LoVo (cell line): ENCODE data around the gene ATP13A3.

Source experiments
- DNase-seq: peaks from one replicate; pipeline ENCODE4 v3.0.0-alpha.2; 2016; ENCODE audit warnings: low spot score

Gene ATP13A3

DNA sequence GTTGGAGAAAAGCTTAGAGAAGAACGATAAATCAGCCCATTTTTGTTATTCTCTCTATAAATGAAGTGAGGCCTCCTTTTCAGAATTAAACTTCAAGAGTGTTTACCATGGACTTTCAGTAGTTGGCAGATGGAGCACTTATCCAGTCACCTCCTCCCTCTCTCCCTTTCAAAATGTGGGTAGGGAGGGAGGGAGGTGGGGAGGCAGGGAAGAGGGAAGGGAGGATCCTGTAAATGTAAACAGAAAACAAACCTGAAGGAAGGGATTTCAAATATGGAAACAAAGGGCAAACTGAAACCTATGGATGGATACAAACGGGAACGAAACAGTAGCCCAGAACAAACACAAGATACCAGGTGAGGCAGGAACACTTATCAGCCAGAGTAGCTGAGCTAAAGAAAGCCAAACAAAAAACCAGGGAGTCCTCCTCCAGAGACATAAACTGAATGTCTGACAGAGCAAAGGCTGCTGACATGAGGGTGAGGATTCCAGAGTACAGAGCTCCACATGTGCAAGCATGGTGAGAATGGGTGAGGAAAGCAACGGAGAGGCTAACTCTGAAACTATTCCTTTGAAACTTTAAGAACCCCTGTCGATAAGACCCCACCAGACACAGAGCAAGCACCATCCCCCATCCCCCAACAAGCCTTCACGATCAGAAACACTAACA is 46.8 kb downstream of the ATP13A3 start:
- DNase-seq = no peak

DNA sequence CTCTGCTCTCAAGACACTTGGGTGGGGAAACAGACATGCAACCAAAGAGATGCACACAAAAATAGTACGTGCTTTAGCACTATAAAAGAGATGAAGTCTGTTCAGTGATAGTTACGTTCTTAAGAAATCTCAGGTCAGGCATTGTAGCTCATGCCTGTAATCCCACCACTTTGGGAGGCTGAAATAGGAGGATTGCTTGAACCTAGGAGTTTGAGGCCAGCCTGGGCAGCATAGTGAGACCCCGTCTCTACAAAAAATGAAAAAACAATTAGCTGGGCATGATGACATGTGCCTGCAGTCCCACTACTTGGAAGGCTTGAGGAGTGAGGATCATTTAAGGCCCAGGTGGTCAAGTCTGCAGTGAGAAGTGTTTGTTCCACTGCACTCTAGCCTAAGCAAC is 52.3 kb downstream of the ATP13A3 start:
- no peak for DNase-seq

DNA sequence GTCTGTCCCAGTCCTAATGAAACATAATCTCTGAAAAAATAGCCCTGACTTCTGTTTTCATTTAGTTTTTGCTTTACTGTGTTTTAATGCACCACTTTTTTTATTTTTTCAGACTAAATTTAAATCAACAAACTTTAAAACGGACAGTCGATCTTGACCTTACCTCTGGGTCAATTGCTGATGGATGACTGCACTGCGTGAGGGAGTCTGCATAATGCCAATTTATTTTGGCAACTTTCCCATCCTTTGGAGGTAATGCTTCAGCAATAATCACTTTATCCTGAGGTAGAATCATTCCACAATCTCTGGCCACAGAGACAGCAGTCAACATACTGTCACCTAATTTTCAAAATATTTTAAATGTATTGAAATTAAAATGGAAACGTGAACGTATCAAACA is 55.2 kb downstream of the ATP13A3 start:
- no peak for DNase-seq

DNA sequence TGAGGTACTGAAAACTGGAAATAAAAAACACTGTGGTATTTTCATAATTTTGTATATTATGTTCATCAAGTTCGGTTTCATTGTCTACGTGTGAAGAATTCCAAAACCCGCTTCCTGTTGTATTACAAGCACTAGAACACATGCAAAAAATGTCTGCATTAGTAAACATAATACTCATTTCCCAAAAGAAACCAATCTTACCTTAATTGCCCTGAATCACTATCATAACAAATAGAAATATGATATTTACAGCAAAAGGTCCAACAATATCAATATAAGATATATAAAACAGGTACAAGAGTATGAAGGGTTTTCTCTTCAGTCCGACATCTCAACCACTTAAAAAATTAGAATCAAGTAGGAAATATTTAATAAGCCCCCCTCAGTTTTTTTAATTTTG is 61.4 kb downstream of the ATP13A3 start:
- DNase-seq = no peak

DNA sequence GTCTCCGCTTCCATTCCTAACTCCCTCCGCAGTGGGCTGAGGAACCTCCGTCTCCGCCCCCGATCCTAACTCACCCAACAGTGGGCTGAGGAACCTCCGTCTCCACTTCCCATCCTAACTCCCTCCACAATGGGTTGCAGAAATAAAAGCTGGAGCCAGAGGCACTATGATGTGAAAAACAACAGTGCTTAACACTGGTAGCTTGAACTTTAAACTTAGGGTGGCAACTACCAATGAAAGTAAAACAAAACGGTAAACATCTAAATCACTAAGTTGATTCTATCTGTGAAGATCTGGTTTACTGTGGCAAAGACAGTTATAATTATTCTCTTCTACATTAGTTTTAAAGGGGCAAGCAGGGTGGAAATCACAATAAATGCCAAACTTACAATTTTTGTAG is 61.8 kb downstream of the ATP13A3 start:
- DNase-seq = no peak

DNA sequence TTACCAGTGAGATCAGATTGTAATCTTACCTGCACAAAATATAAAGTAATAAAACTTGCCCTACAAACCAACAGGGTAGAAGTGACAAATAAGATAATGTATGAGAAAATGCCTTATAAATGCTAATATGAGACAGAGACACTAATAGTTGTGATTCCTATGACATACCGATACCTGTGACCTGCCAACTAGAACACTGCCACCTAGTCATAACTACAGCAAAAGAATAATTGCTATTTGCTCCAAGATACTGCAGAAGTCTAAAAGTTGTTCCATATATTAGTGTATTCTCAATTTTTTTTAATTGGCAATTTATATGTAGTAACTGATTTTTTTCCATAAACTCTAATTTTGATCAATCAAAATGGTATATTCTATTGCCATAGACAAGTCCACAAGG is 62.4 kb downstream of the ATP13A3 start:
- DNase-seq = no peak

DNA sequence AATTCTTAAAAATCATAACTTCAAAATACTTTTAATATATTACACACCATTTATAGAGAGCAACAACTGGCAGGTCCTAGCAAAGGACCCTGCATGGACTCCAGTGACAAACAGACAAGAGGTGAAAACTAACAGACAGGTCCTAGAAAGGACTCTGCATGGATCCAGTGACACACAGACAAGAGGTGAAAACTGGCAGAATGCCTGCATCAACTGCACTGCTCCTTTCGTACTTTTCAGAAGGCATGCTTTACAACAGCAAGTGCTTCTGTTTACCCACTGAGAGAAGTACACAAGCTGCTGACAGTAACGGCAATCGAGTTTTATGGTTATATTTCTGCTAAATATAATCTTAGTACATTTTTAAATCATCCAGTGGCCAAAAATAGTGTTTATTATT is 63.5 kb downstream of the ATP13A3 start:
- no peak for DNase-seq

DNA sequence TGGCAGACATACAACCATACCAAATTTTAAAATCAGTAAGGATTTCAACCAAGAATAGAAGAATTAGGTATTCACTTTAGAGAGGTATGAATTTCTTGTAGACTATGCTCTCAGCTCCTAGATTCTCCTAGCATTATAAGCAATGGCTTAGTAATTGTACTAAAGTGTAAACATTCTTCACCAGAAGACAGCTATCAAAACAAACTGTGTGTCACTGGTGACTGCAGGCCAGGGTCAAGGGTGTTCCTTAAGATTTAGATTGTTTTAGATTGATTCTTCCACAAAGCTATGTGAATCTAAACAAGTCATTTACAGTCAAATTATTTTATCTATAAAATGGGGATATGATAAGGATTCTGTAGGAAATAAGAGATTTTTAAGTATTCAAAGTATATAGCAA is 64.6 kb downstream of the ATP13A3 start:
- DNase-seq = no peak

DNA sequence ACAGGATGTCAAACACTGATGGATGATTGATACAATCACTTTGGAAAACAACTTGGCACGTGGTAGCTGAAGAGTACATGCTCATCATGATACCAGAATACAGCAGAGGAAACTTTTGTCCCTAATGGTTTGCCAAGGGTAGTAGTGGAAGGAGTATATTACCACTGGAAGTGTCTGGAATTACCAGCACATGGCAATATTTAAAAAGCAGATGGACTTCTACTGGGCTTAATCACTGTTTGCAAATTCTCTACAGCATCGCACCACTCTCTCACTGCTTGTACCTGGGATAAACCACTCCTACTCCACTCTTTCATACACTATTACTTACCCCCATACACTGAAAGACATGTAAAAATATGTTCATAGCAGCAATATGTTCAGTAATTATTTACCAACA is 68.1 kb downstream of the ATP13A3 start:
- DNase-seq = no peak

DNA sequence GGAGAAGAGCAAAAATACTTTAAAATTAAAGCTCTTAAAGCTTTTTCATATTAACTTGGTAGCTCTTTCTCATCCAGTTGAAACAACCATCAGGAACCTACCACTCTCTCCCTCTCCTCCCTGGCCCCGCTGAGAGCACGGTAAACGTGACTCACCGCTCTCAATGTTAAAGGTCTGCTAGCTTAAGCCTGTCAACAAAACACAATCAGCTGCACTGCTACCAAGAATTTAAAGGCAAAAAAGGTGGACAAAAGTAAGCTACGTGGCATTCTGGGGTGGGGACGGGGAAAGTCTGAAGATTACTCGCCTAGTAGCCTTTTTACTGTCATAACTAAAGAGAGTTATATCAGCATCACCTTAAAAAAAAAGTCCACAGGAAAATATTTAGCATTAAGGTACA is 79.4 kb downstream of the ATP13A3 start:
- DNase-seq = no peak

DNA sequence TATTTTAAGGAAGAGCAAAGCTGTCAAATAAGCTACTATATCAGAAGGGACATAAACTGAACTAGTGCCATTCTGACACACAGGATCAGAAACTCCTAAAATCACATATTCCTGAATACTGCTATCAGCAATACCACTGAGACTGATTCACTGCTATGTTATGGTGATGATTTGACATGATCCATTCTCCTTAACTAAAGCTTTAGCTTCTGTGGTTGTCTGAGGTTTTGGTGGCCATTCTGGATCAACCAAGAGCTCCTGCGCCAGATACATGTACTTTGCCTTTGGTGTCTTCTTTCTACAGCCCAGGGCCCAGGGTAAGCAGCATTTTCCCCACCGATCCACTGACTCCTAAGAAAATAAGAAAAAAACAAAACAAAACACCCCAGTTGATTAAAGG is 81.0 kb downstream of the ATP13A3 start:
- DNase-seq = no peak

DNA sequence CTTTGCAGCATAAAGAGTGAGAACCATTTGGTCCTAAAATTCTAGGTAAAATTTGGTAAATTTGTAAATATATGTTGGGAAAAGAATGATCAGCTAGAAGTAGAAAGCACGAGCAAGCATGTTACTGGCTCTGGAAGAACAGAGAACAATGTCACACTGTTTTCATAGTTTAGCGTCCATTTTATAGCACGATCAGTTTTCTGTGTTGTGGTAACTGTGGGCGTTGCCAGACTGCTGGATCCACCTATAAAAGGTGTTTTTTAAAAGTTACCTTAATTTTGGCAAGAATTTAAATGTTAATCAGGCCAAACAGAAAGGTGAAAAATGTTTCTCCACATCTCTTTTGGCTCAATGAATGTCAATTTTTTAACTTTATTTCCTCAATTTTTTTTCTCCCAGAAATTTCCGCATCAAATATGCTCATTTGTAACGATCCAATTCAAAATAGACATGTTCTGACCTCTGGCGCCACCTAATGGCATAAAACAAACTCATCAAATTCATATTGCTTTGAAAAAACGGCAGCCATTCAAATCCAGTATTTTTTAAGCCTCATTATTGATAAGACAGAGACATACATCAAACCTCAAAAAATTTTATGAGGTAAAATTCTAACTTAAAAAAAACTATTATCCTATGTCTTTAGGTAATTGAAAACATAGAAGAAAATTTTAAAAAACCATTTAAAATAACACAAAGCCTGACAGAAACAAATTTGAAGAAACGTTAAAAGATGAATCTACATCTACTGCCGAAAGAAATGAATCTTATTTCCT is 82.2 kb downstream of the ATP13A3 start:
- DNase-seq = peak; percentile 66

DNA sequence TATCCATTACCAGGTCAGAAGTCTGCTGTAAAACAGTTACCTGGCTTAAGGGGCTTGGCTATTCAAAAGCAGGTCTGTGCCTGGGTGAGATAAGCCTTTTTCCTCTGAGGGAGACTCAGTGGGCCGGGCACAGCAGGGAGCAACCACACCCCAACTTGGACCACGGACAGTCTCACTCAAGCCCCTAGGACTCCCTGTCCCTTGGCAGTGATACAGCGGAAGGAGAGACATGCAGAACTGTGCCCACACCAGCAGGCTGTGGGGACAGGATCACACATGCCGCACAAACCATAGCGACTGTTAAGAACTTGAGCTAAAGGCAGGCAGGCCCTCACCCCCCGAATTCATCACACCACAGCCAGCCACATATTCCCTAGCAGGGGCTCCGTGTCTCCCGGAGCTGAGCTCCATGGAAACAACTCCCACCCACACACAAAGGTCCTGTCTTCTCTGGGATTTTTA is 84.9 kb downstream of the ATP13A3 start:
- DNase-seq = no peak

DNA sequence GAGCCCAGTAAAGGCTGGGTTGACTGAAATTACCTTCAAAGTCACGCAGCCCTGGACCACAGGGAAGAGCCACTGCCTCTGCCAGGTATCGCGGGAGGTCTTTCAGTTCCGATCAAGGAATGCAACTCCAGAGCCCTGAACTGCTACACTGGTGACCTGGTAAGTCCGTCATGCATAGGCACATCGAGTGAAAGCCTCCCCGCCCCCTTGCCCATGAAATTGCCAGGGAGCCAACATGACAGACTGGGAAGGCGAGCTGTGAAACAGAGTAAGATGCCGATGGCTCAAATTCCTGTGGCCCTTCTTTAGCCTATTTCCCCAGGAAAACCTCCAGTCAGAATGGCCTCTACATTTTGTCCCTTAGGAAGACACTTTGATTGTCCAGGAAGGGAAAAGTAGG is 85.5 kb downstream of the ATP13A3 start:
- no peak for DNase-seq

DNA sequence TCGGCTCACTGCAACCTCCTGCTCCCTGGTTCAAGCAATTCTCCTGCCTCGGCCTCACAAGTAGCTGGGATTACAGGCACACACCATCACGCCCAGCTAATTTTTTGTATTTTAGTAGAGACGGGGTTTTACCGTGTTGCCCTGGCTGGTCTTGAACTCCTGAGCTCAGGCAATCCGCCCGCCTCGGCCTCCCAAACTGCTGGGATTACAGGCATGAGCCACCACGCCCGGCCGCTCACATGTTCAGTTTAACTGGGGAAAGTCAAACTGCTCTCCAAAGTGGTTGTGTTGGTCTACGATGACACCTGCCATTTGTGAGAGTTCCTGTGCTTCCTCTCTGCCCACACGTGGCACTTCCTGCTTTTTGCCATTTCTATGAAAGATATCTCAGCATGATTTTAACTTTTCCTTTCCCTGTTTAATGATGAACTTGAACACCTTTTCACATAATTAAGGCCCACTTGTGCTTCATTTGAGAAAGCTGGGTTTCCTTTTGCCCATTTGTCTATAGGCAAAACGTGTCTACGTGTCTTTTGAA is 86.9 kb downstream of the ATP13A3 start:
- no peak for DNase-seq

DNA sequence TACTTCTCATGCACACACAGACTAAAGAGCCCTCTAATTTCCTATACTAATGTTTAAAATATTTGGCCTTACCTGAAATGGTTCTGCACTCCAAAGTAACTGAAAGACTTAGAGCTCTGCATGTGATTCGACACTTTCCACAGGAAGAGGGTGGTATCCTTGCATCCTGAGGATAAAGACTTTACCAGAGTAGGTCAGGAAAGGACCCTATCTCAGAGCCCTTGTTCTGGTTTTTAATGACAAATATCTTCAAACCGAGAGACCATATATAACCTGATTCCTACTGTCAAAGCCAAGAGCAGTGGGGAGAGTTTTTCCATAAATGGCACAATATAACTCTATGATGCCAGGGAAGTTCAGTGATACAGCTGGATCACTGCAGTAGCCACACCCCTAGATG is 87.6 kb downstream of the ATP13A3 start, which contains the start of gene GP5:
GP5 (minus strand) TSS at position 101 of the 400 bp plus-strand sequence. CDS start 984 bp downstream, outside the sequence.
- no peak for DNase-seq

DNA sequence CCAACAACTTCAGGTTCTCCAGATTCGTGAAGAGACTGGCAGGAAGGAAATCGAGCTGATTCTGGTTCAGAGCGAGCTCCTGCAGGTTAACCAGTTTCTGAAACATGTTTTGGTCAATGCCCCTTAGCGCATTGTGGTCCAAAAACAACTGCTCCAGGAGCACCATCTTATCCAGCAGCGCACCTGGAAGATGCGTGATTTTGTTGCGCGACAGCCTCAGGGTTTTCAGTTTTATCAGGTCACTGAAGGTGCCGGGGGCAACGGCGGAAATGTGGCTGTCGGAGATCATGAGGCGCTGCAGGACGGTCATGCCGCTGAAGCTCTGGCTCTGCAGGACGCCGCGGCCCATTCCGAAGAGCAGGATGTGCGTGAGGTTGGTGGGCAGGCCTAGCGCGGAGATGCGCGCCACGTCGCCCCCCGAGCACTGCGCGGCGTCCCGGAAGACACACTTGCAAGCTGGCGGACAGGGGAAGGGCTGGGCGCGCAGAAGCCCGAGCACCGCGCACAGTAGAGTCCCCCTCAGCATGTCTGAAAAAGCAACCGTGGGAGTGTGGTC is 89.0 kb downstream of the ATP13A3 start:
- no peak for DNase-seq

DNA sequence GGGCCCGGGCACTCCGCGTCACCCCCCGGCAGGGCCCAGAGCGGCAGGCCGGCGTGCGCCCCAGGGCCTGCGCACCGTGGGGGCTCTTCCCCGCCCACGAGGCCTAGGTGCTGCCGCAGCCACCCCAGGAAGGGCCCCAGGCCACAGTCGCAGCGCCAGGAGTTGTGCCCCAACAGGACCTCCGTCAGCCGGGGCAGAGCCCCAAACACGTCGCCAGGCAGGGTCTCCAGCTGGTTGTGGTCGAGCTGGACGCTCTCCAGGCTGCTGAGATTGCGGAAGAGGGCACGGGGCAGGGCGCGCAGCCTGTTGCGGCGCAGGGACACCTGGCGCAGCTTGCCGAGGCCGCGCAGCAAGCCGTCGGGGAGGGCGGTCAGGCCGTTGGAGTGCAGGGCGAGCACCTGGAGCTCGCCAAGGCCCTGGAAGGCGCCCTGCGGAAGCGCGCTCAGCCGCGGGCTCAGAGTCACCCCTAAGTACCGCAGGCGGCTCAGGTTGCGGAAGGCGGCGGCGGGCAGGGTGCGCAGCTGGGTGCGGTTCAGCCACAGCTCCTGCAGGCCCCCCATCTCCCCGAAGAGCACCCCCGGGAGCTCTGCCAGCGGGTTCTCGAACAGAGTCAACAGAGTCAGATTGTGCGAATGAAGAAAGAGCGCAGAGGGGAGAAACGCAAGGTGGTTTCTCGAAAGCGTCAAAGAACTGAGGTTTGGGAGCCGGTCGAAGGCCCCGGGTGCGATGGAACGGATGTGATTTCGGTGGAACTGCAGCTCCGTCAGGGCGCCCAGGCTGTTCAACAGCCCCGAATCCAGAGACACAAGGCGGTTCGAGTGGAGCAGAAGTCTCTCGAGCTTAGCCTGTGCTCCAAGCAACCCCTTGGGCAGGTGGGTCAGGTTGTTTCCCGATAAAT is 89.7 kb downstream of the ATP13A3 start:
- DNase-seq = no peak

DNA sequence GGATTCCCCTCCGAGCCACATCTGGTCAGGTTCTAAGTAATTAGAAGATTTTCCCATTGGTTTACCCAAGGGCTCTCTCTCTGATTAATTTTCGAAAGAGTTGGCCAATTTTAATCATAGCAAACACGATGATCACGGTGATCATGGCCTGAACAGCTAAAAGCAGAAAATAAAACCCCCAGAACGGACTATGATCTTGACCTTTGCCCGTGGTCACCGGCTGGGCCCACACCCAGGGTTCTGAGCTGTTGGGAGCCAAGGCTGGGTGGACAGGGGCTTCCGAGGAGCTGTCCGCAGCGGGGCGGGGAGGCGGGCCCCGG is 90.3 kb downstream of the ATP13A3 start:
- no peak for DNase-seq

DNA sequence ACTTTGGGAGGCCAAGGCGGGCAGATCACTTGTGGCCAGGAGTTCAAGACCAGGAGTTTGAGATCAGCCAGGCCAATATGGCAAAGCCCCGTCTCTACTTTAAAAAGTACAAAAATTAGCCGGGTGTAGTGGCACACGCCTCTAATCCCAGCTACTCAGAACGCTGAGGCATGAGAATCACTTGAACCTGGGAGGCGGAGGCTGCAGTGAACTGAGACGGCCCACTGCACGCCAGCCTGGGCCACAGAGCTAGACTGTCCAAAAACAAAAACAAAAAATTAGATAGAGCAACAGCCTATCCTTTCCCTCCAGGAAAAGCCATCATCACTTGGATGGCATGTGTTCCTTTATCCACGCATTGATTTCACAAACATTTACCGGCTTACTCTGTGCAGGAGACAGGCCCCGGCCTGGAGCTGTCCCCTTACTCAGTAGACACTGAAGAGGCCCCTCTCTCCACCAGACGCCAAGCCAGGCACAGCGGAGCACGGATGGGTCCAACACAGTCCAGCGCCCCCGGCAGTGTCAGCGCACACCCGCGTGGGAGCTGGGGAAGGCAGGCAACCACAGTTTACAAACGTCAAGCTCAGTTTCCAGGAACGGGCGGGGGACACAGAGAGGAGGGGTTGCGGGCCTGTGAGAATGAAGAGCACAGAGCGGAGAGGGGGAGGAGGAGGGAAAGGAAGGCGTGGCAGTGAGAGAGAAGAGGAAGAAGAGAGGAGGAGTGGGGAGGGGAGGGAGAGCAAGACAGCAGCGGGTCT is 90.8 kb downstream of the ATP13A3 start:
- DNase-seq = no peak

DNA sequence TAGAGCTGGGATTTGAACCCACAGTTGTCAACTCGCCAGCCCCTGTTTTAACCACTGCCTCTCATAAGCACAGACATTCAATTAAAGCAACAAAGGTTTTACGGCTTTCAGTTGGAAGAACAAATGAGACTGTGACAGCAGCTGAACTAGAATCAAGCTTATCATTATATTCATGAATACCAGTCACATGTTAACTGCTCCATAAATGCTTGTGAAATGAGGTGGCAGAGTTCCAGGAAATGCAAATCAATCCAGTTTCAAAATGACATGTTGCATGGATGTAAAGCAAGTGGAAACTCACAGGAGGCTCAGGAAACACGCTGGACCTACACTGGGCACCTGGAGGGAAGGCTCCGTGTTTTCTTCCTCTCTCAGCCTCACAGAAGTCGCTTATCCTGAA is 91.6 kb downstream of the ATP13A3 start:
- no peak for DNase-seq
